ENCODE measurements around the gene RUNX3.

- TF ChIP-seq ZNF274 (IDR thresholded peaks at IDR 0.05; ENCODE audit: low read depth, low read length) (no peak), CTCF (IDR thresholded peaks at IDR 0.05 in 2 of 3, conservative IDR thresholded peaks at IDR 0.05 in 1 of 3; ENCODE audit: borderline replicate concordance in 1 of 3, insufficient read depth in 1 of 3, low read depth in 2 of 3, low read length in 2 of 3) (no peak)
These were observed 41.1 kb upstream of the RUNX3 start for GRCh38 chr1:24970926-24971875.
